Tibial nerve (tissue), 4 donors: ENCODE measurements around the gene PRR22.

ENCODE experiments used
- CTCF ChIP-seq, 5 experiments: fragments of 200-600 bp in 3 of 5; fragments of 450-650 bp in 2 of 5; sonication (generic) in 3 of 5; IDR thresholded peaks; one replicate each; pipeline ENCODE4 v1.5.1; 2016 to 2019; ENCODE audit warnings: antibody characterized with exemption in 5 of 5, mild to moderate bottlenecking in 3 of 5, moderate library complexity in 2 of 5
- EP300 ChIP-seq, 2 donors: sonication (generic); formaldehyde crosslinking; IDR thresholded peaks; one replicate each; pipeline ENCODE4 v1.6.1; 2017; ENCODE audit warnings: antibody characterized with exemption in 2 of 2, mild to moderate bottlenecking in 1 of 2
- POLR2A ChIP-seq, 2 donors: fragments of 450-650 bp; IDR thresholded peaks; one replicate each; pipeline ENCODE4 v1.6.1; 2017; ENCODE audit warnings: antibody characterized with exemption in 2 of 2, mild to moderate bottlenecking in 2 of 2, moderate library complexity in 2 of 2

- TF ChIP-seq EP300 (IDR thresholded peaks at IDR 0.05) (no peak), CTCF (IDR thresholded peaks at IDR 0.05) (no peak), POLR2A (IDR thresholded peaks at IDR 0.05) (no peak)
These were observed 48.1 kb upstream of the PRR22 start for GRCh38 chr19:5832527-5833216.
